Measurements from ENCODE around the gene RUSF1. TPM values are rescaled to one million over a fixed set of nuclear protein-coding genes. Genes with fewer than 3 reads are reported as not detected.

The RUSF1 gene
- total and polyA plus RNA-seq, 4 donors, result 21.8 to 73.1 (median 49.5) TPM

DNA sequence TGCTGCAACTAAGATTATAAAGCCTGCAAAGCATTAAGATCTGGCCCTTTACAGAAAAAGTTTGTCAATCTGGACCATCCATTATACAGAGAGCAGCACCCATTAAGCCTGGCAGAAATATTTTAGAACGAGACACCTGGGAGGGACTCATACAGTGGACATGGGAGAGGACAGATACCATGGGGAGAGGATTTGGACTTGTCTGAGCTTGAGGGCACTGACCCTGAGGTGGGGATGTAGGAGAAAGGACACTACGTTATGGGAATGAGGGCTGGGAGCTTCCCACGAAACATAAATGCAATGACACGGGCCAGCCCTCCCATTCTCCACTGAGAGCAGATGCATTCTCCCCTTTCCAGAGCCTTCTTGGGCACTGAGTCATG lies 6.2 kb downstream of the RUSF1 start:
- 33% methylated on average over 4 of the region's 4 CpGs for whole genome bisulfite sequencing
- Histone ChIP-seq H3K9me3 (ENCODE audit: control insufficient read depth in 4 of 4, low read length in 3 of 4) (no peaks in the 10 kb centered on the region), H3K9ac (ENCODE audit: low read depth in 1 of 2, low read length in 2 of 2) (no peak overlapping the region), H3K27me3 (ENCODE audit: control insufficient read depth in 4 of 4, insufficient read depth in 4 of 4, low read length in 3 of 4) (no peaks in the 10 kb centered on the region), H3K4me1 (ENCODE audit: control insufficient read depth in 4 of 4, insufficient read depth in 4 of 4, low read length in 3 of 4) (peaks cover 12 to 61% (median 51%) of the 10 kb centered on the region in 4 donors), H3K4me3 (ENCODE audit: low read depth in 1 of 3, low read length in 3 of 3) (no peak overlapping the region), H3K27ac (ENCODE audit: low read depth in 1 of 2, low read length in 2 of 2) (peak overlapping the region; percentile 58 to 77), H3K36me3 (ENCODE audit: control insufficient read depth in 4 of 4, insufficient read depth in 3 of 4, low read depth in 1 of 4, low read length in 3 of 4) (peaks cover 1 to 27% (median 17%) of the 10 kb centered on the region in 4 donors)
- no peak for DNase-seq (ENCODE audit: low spot score)
- TF ChIP-seq HNF4A (conservative IDR thresholded peaks at IDR 0.05) (peak; percentile 7 to 13), NR2F2 (IDR thresholded peaks at IDR 0.05) (no peak), SP1 (IDR thresholded peaks at IDR 0.05) (peak; percentile 28), JUND (IDR thresholded peaks at IDR 0.05) (peak in 1 of 2 donors; percentile 4), RXRA (IDR thresholded peaks at IDR 0.05) (peak; percentile 2 to 73)
- TF ChIP-seq, protein P1, sequence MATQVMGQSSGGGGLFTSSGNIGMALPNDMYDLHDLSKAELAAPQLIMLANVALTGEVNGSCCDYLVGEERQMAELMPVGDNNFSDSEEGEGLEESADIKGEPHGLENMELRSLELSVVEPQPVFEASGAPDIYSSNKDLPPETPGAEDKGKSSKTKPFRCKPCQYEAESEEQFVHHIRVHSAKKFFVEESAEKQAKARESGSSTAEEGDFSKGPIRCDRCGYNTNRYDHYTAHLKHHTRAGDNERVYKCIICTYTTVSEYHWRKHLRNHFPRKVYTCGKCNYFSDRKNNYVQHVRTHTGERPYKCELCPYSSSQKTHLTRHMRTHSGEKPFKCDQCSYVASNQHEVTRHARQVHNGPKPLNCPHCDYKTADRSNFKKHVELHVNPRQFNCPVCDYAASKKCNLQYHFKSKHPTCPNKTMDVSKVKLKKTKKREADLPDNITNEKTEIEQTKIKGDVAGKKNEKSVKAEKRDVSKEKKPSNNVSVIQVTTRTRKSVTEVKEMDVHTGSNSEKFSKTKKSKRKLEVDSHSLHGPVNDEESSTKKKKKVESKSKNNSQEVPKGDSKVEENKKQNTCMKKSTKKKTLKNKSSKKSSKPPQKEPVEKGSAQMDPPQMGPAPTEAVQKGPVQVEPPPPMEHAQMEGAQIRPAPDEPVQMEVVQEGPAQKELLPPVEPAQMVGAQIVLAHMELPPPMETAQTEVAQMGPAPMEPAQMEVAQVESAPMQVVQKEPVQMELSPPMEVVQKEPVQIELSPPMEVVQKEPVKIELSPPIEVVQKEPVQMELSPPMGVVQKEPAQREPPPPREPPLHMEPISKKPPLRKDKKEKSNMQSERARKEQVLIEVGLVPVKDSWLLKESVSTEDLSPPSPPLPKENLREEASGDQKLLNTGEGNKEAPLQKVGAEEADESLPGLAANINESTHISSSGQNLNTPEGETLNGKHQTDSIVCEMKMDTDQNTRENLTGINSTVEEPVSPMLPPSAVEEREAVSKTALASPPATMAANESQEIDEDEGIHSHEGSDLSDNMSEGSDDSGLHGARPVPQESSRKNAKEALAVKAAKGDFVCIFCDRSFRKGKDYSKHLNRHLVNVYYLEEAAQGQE (IDR thresholded peaks at IDR 0.05), result no peak
- TF ChIP-seq, protein P2, sequence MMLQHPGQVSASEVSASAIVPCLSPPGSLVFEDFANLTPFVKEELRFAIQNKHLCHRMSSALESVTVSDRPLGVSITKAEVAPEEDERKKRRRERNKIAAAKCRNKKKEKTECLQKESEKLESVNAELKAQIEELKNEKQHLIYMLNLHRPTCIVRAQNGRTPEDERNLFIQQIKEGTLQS (IDR thresholded peaks at IDR 0.05), result no peak

GRCh38 chr16:31501226-31501965 lies 6.8 kb downstream of the RUSF1 start:
- Histone ChIP-seq H3K36me3 (ENCODE audit: control insufficient read depth in 4 of 4, insufficient read depth in 3 of 4, low read depth in 1 of 4, low read length in 3 of 4) (peaks cover 1 to 29% (median 20%) of the 10 kb centered on the region in 4 donors), H3K9me3 (ENCODE audit: control insufficient read depth in 4 of 4, low read length in 3 of 4) (no peaks in the 10 kb centered on the region), H3K4me1 (ENCODE audit: control insufficient read depth in 4 of 4, insufficient read depth in 4 of 4, low read length in 3 of 4) (peaks cover 7 to 56% (median 45%) of the 10 kb centered on the region in 4 donors), H3K9ac (ENCODE audit: low read depth in 1 of 2, low read length in 2 of 2) (no peak overlapping the region), H3K27me3 (ENCODE audit: control insufficient read depth in 4 of 4, insufficient read depth in 4 of 4, low read length in 3 of 4) (no peaks in the 10 kb centered on the region), H3K27ac (ENCODE audit: low read depth in 1 of 2, low read length in 2 of 2) (peak overlapping the region; percentile 58 to 77), H3K4me3 (ENCODE audit: low read depth in 1 of 3, low read length in 3 of 3) (no peak overlapping the region)
- DNase-seq (ENCODE audit: low spot score), result no peak
- WGBS, result 49% methylated on average over 3 of the region's 3 CpGs
- TF ChIP-seq SP1 (IDR thresholded peaks at IDR 0.05) (peak; percentile 94), TAF1 (conservative IDR thresholded peaks at IDR 0.05) (no peak), RXRA (IDR thresholded peaks at IDR 0.05) (peak; percentile 80 to 93), NR2F2 (IDR thresholded peaks at IDR 0.05) (peak; percentile 63), CTCF (IDR thresholded peaks at IDR 0.05; ENCODE audit: low read depth, low read length, missing input control) (no peak), FOXA1 (IDR thresholded peaks at IDR 0.05) (no peak), YY1 (IDR thresholded peaks at IDR 0.05) (peak; percentile 75), EGR1 (IDR thresholded peaks at IDR 0.05; ENCODE audit: low read depth in 2 of 2) (peak in 1 of 2 donors; percentile 42), HNF4A (conservative IDR thresholded peaks at IDR 0.05) (peak; percentile 98 to 99), JUND (IDR thresholded peaks at IDR 0.05) (peak; percentile 61 to 81), MAX (IDR thresholded peaks at IDR 0.05) (no peak), RAD21 (IDR thresholded peaks at IDR 0.05) (peak in 1 of 2 donors; percentile 51), GABPA (IDR thresholded peaks at IDR 0.05 in 1 of 2, conservative IDR thresholded peaks at IDR 0.05 in 1 of 2) (peak in 1 of 2 donors; percentile 66), FOXA2 (IDR thresholded peaks at IDR 0.05) (peak; percentile 42), HNF4G (IDR thresholded peaks at IDR 0.05) (peak; percentile 88)
- TF ChIP-seq, protein P3, sequence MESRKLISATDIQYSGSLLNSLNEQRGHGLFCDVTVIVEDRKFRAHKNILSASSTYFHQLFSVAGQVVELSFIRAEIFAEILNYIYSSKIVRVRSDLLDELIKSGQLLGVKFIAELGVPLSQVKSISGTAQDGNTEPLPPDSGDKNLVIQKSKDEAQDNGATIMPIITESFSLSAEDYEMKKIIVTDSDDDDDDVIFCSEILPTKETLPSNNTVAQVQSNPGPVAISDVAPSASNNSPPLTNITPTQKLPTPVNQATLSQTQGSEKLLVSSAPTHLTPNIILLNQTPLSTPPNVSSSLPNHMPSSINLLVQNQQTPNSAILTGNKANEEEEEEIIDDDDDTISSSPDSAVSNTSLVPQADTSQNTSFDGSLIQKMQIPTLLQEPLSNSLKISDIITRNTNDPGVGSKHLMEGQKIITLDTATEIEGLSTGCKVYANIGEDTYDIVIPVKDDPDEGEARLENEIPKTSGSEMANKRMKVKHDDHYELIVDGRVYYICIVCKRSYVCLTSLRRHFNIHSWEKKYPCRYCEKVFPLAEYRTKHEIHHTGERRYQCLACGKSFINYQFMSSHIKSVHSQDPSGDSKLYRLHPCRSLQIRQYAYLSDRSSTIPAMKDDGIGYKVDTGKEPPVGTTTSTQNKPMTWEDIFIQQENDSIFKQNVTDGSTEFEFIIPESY (IDR thresholded peaks at IDR 0.05), result no peak
- TF ChIP-seq, protein P1 (IDR thresholded peaks at IDR 0.05), result peak; percentile 56
- TF ChIP-seq, protein P2 (IDR thresholded peaks at IDR 0.05), result peak; percentile 51

Measured in liver (tissue), 9 donors.